IPS-18c (cell line): ENCODE results near the gene DDAH2.

Source experiments
- H3K4me3 ChIP-seq: 2 replicates; pipeline ENCODE4 v1.7.0; 2013; ENCODE audit warnings: low read depth, mild to moderate bottlenecking, low read length, moderate library complexity; ENCODE audit not compliant: insufficient read depth
- H3K9me3 ChIP-seq: one replicate; pipeline ENCODE4 v1.6.1; 2013; ENCODE audit warnings: mild to moderate bottlenecking, low read length, moderate library complexity; ENCODE audit not compliant: control insufficient read depth, insufficient read depth

The DDAH2 gene

GRCh38 chr6:31737315-31737990 lies 8.4 kb upstream of the DDAH2 start:
- Histone ChIP-seq H3K9me3 (no peaks in the 10 kb centered on the region), H3K4me3 (no peak overlapping the region; the same call in 1 of the 2 replicates)

GRCh38 chr6:31736768-31737314 lies 7.7 kb upstream of the DDAH2 start:
- H3K9me3 ChIP-seq: no peaks in the 10 kb centered on the region
- H3K4me3 ChIP-seq: peak overlapping the region; percentile 94

- no peaks in the 10 kb centered on the region for H3K9me3 ChIP-seq
- peak within 1 kb of the TSS; percentile 94 for H3K4me3 ChIP-seq
These were observed 7.1 kb upstream of the DDAH2 start, which contains the start of gene CLIC1 for GRCh38 chr6:31736021-31736767. TSS of gene CLIC1 (minus strand) at chr6:31736530. CDS start at chr6:31736300, 230 bp downstream.

- no peaks in the 10 kb centered on the region for H3K9me3 ChIP-seq
- peak overlapping the region; percentile 94 for H3K4me3 ChIP-seq
These were observed 5.8 kb upstream of the DDAH2 start for GRCh38 chr6:31734821-31735406.

- peak overlapping the region; percentile 94 for H3K4me3 ChIP-seq
- H3K9me3 ChIP-seq: no peaks in the 10 kb centered on the region
These were observed 5.2 kb upstream of the DDAH2 start for GRCh38 chr6:31734247-31734820.

GRCh38 chr6:31733734-31734133 lies 4.6 kb upstream of the DDAH2 start:
- Histone ChIP-seq H3K4me3 (peak overlapping the region; percentile 94; the same call in 1 of the 2 replicates), H3K9me3 (no peaks in the 10 kb centered on the region)

- Histone ChIP-seq H3K9me3 (no peaks in the 10 kb centered on the region), H3K4me3 (no peak overlapping the region)
These were observed 2.9 kb upstream of the DDAH2 start for GRCh38 chr6:31732029-31732428.

GRCh38 chr6:31730631-31731086 lies 1.6 kb upstream of the DDAH2 start:
- H3K9me3 ChIP-seq: no peaks in the 10 kb centered on the region
- H3K4me3 ChIP-seq: no peak overlapping the region; the same call in 1 of the 2 replicates

- H3K9me3 ChIP-seq: no peaks in the 10 kb centered on the region
These were observed 1.0 kb upstream of the DDAH2 start for GRCh38 chr6:31729979-31730630.

GRCh38 chr6:31729515-31729978 lies 448 bp upstream of the DDAH2 start:
- Histone ChIP-seq H3K9me3 (no peaks in the 10 kb centered on the region), H3K4me3 (peak overlapping the region; percentile 90)

More at GRCh38 chr6:31729979-31730630, 1.0 kb upstream of the DDAH2 start:
- peak overlapping the region; percentile 90 for H3K4me3 ChIP-seq

- Histone ChIP-seq H3K4me3 (0 out of 2 replicates have a peak overlapping the region, but pooled peaks have one; percentile 90), H3K9me3 (no peaks in the 10 kb centered on the region)
These were observed 1.1 kb downstream of the DDAH2 start for GRCh38 chr6:31727717-31728671.

- Histone ChIP-seq H3K4me3 (no peak overlapping the region), H3K9me3 (no peaks in the 10 kb centered on the region)
These were observed 1.9 kb downstream of the DDAH2 start for GRCh38 chr6:31727034-31727716.

- Histone ChIP-seq H3K9me3 (no peaks in the 10 kb centered on the region), H3K4me3 (no peak overlapping the region)
These were observed 3.4 kb downstream of the DDAH2 start for GRCh38 chr6:31725502-31726350.

- Histone ChIP-seq H3K9me3 (no peaks in the 10 kb centered on the region), H3K4me3 (no peak overlapping the region)
These were observed 5.0 kb downstream of the DDAH2 start for GRCh38 chr6:31723980-31724691.
